HL-60 (cell line): ENCODE measurements around the gene PDC.

ENCODE experiments used
- DNase-seq, 2 experiments: peaks; one replicate each; pipeline ENCODE4 v3.0.0-alpha.2; 2010 to 2020; ENCODE audit warnings: low read depth in 1 of 2, low spot score in 1 of 2
- H3K27ac ChIP-seq: fragments of 250-450 bp; sonication (Bioruptor Pico); replicated peaks from 2 replicates; pipeline ENCODE4 v1.5.1; 2020; ENCODE audit warnings: mild to moderate bottlenecking, moderate library complexity
- H3K27me3 ChIP-seq: fragments of 250-450 bp; sonication (Bioruptor Pico); 2 replicates; pipeline ENCODE4 v1.5.1; 2021; ENCODE audit warnings: mild to moderate bottlenecking, moderate library complexity; ENCODE audit not compliant: insufficient read depth, poor library complexity, severe bottlenecking
- H3K4me3 ChIP-seq: replicated peaks from 2 replicates; pipeline ENCODE4 v1.5.1; 2011; ENCODE audit warnings: mild to moderate bottlenecking, control low read depth, low read length; ENCODE audit not compliant: insufficient read depth
- GABPA ChIP-seq: IDR thresholded peaks from 2 replicates; pipeline ENCODE4 v1.6.1; 2012; ENCODE audit warnings: low read depth
- POLR2AphosphoS5 ChIP-seq: IDR thresholded peaks from 2 replicates; pipeline ENCODE4 v1.6.1; 2012; ENCODE audit warnings: low read depth
- SPI1 ChIP-seq: IDR thresholded peaks from 2 replicates; pipeline ENCODE4 v1.6.1; 2012; ENCODE audit warnings: low read depth, mild to moderate bottlenecking, borderline replicate concordance
- TF ChIP-seq, protein P1 (sequence below): IDR thresholded peaks from 2 replicates; pipeline ENCODE4 v1.6.1; 2012; ENCODE audit warnings: low read depth; ENCODE audit not compliant: insufficient replicate concordance
- TF ChIP-seq, protein P2 (sequence below): IDR thresholded peaks from one replicate; pipeline ENCODE4 v1.5.1; 2011; ENCODE audit warnings: low read length, control low read depth, inconsistent platforms; ENCODE audit not compliant: insufficient read depth

Gene PDC

GRCh38 chr1:186497651-186498050 lies 36.7 kb upstream of the PDC start:
- TF ChIP-seq, protein P1, sequence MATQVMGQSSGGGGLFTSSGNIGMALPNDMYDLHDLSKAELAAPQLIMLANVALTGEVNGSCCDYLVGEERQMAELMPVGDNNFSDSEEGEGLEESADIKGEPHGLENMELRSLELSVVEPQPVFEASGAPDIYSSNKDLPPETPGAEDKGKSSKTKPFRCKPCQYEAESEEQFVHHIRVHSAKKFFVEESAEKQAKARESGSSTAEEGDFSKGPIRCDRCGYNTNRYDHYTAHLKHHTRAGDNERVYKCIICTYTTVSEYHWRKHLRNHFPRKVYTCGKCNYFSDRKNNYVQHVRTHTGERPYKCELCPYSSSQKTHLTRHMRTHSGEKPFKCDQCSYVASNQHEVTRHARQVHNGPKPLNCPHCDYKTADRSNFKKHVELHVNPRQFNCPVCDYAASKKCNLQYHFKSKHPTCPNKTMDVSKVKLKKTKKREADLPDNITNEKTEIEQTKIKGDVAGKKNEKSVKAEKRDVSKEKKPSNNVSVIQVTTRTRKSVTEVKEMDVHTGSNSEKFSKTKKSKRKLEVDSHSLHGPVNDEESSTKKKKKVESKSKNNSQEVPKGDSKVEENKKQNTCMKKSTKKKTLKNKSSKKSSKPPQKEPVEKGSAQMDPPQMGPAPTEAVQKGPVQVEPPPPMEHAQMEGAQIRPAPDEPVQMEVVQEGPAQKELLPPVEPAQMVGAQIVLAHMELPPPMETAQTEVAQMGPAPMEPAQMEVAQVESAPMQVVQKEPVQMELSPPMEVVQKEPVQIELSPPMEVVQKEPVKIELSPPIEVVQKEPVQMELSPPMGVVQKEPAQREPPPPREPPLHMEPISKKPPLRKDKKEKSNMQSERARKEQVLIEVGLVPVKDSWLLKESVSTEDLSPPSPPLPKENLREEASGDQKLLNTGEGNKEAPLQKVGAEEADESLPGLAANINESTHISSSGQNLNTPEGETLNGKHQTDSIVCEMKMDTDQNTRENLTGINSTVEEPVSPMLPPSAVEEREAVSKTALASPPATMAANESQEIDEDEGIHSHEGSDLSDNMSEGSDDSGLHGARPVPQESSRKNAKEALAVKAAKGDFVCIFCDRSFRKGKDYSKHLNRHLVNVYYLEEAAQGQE: no peak
- TF ChIP-seq POLR2AphosphoS5: no peak
- TF ChIP-seq SPI1: no peak
- TF ChIP-seq, protein P2, sequence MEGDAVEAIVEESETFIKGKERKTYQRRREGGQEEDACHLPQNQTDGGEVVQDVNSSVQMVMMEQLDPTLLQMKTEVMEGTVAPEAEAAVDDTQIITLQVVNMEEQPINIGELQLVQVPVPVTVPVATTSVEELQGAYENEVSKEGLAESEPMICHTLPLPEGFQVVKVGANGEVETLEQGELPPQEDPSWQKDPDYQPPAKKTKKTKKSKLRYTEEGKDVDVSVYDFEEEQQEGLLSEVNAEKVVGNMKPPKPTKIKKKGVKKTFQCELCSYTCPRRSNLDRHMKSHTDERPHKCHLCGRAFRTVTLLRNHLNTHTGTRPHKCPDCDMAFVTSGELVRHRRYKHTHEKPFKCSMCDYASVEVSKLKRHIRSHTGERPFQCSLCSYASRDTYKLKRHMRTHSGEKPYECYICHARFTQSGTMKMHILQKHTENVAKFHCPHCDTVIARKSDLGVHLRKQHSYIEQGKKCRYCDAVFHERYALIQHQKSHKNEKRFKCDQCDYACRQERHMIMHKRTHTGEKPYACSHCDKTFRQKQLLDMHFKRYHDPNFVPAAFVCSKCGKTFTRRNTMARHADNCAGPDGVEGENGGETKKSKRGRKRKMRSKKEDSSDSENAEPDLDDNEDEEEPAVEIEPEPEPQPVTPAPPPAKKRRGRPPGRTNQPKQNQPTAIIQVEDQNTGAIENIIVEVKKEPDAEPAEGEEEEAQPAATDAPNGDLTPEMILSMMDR: no peak
- TF ChIP-seq GABPA: no peak
- Histone ChIP-seq H3K27ac (no peak overlapping the region), H3K4me3 (no peak overlapping the region), H3K27me3 (no peaks in the 10 kb centered on the region)
- no peak for DNase-seq

DNA sequence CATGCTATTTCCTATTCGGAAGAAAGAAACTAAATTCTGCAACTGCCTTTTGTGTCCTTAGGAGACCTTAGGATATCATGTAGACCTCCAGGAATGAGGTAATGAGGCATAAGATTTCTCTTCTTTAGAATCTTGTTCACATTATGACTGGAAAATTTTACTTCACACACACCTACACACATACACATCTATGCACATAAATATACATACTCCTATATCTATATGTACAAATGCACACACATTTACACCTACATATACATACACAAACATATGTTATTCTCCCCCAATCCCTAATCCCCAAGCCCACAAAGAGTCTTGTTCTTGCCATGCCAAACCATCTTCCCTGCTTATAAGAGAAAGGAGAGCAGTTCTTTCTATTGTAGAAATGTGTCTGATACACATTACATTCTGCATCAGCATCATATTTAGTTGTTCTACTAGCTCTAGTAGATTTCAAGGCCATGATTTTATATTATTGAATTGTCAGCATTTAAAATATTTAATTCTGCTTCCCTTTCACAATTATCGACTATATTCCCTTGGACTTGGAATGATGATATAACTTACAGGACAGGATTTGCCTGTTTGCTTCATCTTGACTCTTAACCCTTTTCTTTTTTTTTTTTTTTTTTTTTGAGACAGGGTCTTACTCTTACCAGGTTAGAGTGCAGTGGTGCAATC lies 35.4 kb upstream of the PDC start:
- DNase-seq: no peak
- H3K4me3 ChIP-seq: no peak overlapping the region
- no peak overlapping the region for H3K27ac ChIP-seq
- TF ChIP-seq POLR2AphosphoS5: no peak
- no peak for TF ChIP-seq SPI1
- TF ChIP-seq GABPA: no peak
- TF ChIP-seq, protein P2: no peak
- TF ChIP-seq, protein P1: no peak
- H3K27me3 ChIP-seq: no peaks in the 10 kb centered on the region

GRCh38 chr1:186494832-186495271 lies 33.9 kb upstream of the PDC start:
- Histone ChIP-seq H3K27ac (no peak overlapping the region), H3K4me3 (no peak overlapping the region), H3K27me3 (no peaks in the 10 kb centered on the region)
- no peak for DNase-seq
- TF ChIP-seq, protein P2: no peak
- TF ChIP-seq, protein P1: no peak
- no peak for TF ChIP-seq GABPA
- TF ChIP-seq SPI1: no peak
- no peak for TF ChIP-seq POLR2AphosphoS5
